Panc1 (cell line): ENCODE measurements around the gene PPP2R3B. TPM values are rescaled to one million over a fixed set of nuclear protein-coding genes. Genes with fewer than 3 reads are reported as not detected.

ENCODE experiments used
- ATAC-seq: fragments of 200-7000 bp; cut with Tn5 transposase; 2 replicates; pipeline ENCODE4 v1.9.1; 2020; ENCODE audit warnings: mild to moderate bottlenecking, moderate library complexity
- BruUV-seq: library from RNA; stranded (reverse); fragments of 400-500 nt; replicated peaks from 2 replicates; lab custom pipeline; 2021; lab: Mats Ljungman, UMichigan
- CTCF ChIA-PET: fragments of 300-600 bp; sonication (Branson Sonifier 250); formaldehyde crosslinking; loops from one replicate; lab custom pipeline; 2022; ENCODE audit warnings: antibody characterized with exemption; lab: Charles Lee
- POLR2A ChIA-PET: fragments of 300-600 bp; sonication (Branson Sonifier 250); formaldehyde crosslinking; loops from one replicate; lab custom pipeline; 2022; ENCODE audit warnings: antibody characterized with exemption; lab: Charles Lee
- DNase-seq: peaks from one replicate; pipeline ENCODE4 v3.0.0-alpha.2; 2010; ENCODE audit warnings: low read depth, low spot score
- H3K27ac ChIP-seq: 2 replicates; pipeline ENCODE4 v1.5.1; 2011; ENCODE audit warnings: mild to moderate bottlenecking, low read length, inconsistent platforms
- H3K27me3 ChIP-seq: fragments of 200-500 bp; sonication (Bioruptor generic); 2 replicates; pipeline ENCODE4 v1.6.0; 2014; ENCODE audit warnings: low read length, inconsistent platforms; ENCODE audit not compliant: control insufficient read depth, insufficient read depth
- H3K36me3 ChIP-seq: fragments of 200-500 bp; sonication (Bioruptor generic); 2 replicates; pipeline ENCODE4 v1.5.1; 2014; ENCODE audit warnings: inconsistent platforms, mild to moderate bottlenecking, low read length, moderate library complexity; ENCODE audit not compliant: control insufficient read depth, insufficient read depth
- H3K4me1 ChIP-seq: 2 replicates; pipeline ENCODE4 v1.5.1; 2011; ENCODE audit warnings: inconsistent platforms, mild to moderate bottlenecking, low read length, moderate library complexity; ENCODE audit not compliant: control insufficient read depth, insufficient read depth
- H3K4me3 ChIP-seq, 2 experiments: 2 replicates each; pipeline ENCODE4 v1.5.1; 2011 to 2012; ENCODE audit warnings: low read depth in 2 of 2, low read length in 2 of 2, mild to moderate bottlenecking in 2 of 2, inconsistent platforms in 1 of 2, moderate library complexity in 1 of 2
- H3K9me3 ChIP-seq: fragments of 200-500 bp; sonication (Bioruptor generic); 2 replicates; pipeline ENCODE4 v1.5.1; 2014; ENCODE audit warnings: low read depth, mild to moderate bottlenecking, inconsistent platforms, low read length, moderate library complexity; ENCODE audit not compliant: control insufficient read depth, insufficient read depth
- POLR2AphosphoS5 ChIP-seq: IDR thresholded peaks from 2 replicates; pipeline ENCODE4 v1.6.1; 2012; ENCODE audit warnings: mild to moderate bottlenecking, low read depth, low read length, moderate library complexity
- SIN3A ChIP-seq: IDR thresholded peaks from 2 replicates; pipeline ENCODE4 v1.6.1; 2012; ENCODE audit warnings: low read depth, mild to moderate bottlenecking, low read length, moderate library complexity, borderline replicate concordance; ENCODE audit not compliant: insufficient read depth
- TCF7L2 ChIP-seq: IDR thresholded peaks from 2 replicates; pipeline ENCODE4 v1.6.1; 2011; ENCODE audit warnings: mild to moderate bottlenecking, low read depth, low read length, inconsistent platforms
- in situ Hi-C: cut with HindIII; loops from 2 replicates; pipeline ENCODE4 v1.10.0; 2016; ENCODE audit warnings: low sequenced_read_pairs, low pct_unique_long_range_greater_than_20kb
- intact Hi-C: fragments of 100-400 bp; cut with micrococcal nuclease; formaldehyde crosslinking; loops from one replicate; pipeline ENCODE4 v1.10.0; 2022; ENCODE audit not compliant: unreplicated experiment
- total RNA-seq: library from RNA; stranded (reverse); gene quantifications from one replicate; pipeline ENCODE4 v1.2.1, GENCODE V29; 2021; ENCODE audit not compliant: unreplicated experiment
- TF ChIP-seq, protein P1 (sequence below): fragments of 450-650 bp; IDR thresholded peaks from 2 replicates; pipeline ENCODE4 v1.5.1; 2017; ENCODE audit warnings: mild to moderate bottlenecking
- TF ChIP-seq, protein P2 (sequence below), 2 experiments: IDR thresholded peaks; 2 replicates each; pipeline ENCODE4 v1.6.1; 2011 to 2012; ENCODE audit warnings: low read depth in 2 of 2, control low read depth in 1 of 2, low read length in 1 of 2, mild to moderate bottlenecking in 1 of 2, moderate library complexity in 1 of 2; ENCODE audit not compliant: insufficient read depth in 1 of 2

The PPP2R3B gene
- total RNA-seq, 1 experiment from 2014 or later = 19.2 TPM

DNA sequence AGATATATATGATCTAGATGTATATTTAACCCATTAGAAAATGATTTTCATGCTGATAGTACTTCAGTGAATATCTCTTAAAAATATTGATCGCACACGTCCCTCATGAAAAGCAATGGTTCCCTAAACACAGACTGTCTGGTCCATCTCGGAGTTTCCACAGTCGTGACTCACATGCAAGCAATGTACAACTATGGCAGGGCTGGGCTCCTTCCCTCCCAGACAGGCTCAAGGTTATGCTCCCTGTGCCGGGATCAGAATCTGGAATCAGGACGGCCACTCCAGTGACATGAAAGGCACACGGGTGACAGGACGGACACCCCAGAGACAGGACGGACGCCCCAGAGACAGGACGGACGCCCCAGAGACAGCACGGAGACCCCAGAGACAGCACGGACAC, 40.2 kb upstream of the PPP2R3B start:
- Histone ChIP-seq H3K4me3 (no peak overlapping the region), H3K9me3 (no peaks in the 10 kb centered on the region), H3K27ac (no peak overlapping the region), H3K27me3 (peaks cover 2% of the 10 kb centered on the region; the same call in 1 of the 2 replicates), H3K36me3 (no peaks in the 10 kb centered on the region), H3K4me1 (no peaks in the 10 kb centered on the region)
- BruUV-seq = no TSS peak
- intact Hi-C loops (no loop called here), in situ Hi-C loops (no loop called here)
- CTCF ChIA-PET = no interaction called here
- POLR2A ChIA-PET = no interaction called here
- TF ChIP-seq, protein P1, sequence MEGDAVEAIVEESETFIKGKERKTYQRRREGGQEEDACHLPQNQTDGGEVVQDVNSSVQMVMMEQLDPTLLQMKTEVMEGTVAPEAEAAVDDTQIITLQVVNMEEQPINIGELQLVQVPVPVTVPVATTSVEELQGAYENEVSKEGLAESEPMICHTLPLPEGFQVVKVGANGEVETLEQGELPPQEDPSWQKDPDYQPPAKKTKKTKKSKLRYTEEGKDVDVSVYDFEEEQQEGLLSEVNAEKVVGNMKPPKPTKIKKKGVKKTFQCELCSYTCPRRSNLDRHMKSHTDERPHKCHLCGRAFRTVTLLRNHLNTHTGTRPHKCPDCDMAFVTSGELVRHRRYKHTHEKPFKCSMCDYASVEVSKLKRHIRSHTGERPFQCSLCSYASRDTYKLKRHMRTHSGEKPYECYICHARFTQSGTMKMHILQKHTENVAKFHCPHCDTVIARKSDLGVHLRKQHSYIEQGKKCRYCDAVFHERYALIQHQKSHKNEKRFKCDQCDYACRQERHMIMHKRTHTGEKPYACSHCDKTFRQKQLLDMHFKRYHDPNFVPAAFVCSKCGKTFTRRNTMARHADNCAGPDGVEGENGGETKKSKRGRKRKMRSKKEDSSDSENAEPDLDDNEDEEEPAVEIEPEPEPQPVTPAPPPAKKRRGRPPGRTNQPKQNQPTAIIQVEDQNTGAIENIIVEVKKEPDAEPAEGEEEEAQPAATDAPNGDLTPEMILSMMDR = no peak
- TF ChIP-seq, protein P2, sequence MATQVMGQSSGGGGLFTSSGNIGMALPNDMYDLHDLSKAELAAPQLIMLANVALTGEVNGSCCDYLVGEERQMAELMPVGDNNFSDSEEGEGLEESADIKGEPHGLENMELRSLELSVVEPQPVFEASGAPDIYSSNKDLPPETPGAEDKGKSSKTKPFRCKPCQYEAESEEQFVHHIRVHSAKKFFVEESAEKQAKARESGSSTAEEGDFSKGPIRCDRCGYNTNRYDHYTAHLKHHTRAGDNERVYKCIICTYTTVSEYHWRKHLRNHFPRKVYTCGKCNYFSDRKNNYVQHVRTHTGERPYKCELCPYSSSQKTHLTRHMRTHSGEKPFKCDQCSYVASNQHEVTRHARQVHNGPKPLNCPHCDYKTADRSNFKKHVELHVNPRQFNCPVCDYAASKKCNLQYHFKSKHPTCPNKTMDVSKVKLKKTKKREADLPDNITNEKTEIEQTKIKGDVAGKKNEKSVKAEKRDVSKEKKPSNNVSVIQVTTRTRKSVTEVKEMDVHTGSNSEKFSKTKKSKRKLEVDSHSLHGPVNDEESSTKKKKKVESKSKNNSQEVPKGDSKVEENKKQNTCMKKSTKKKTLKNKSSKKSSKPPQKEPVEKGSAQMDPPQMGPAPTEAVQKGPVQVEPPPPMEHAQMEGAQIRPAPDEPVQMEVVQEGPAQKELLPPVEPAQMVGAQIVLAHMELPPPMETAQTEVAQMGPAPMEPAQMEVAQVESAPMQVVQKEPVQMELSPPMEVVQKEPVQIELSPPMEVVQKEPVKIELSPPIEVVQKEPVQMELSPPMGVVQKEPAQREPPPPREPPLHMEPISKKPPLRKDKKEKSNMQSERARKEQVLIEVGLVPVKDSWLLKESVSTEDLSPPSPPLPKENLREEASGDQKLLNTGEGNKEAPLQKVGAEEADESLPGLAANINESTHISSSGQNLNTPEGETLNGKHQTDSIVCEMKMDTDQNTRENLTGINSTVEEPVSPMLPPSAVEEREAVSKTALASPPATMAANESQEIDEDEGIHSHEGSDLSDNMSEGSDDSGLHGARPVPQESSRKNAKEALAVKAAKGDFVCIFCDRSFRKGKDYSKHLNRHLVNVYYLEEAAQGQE (IDR thresholded peaks at IDR 0.05; ENCODE audit: insufficient read depth in 1 of 2, low read depth in 2 of 2, low read length in 1 of 2) = no peak
- TF ChIP-seq POLR2AphosphoS5 = no peak
- TF ChIP-seq TCF7L2 = no peak
- no peak for TF ChIP-seq SIN3A
- no peak for ATAC-seq
- no peak for DNase-seq

DNA sequence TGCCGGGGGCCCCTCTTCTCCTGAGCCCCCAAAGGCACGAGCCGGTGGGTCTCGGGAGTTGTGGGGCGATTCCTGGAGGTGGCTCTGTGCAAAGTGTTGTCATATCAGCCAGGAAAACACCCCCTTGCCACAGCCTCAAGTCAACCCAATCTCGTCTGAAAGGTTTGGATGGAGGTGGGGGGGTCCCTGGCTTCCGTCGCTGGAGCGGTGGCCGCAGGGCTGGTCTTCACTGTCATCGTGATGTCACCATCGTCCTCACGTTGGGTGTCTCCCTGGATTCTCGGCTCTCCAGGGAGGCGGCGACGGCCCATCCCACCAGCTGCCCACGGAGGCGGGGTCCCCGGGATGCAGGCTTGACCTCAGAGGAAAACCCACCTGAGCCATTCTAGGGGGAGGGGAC, 38.3 kb upstream of the PPP2R3B start:
- DNase-seq (no peak), ATAC-seq (no peak)
- Histone ChIP-seq H3K4me1 (no peaks in the 10 kb centered on the region), H3K9me3 (no peaks in the 10 kb centered on the region), H3K4me3 (no peak overlapping the region), H3K27me3 (peaks cover 2% of the 10 kb centered on the region; the same call in 1 of the 2 replicates), H3K27ac (no peak overlapping the region), H3K36me3 (no peaks in the 10 kb centered on the region)
- intact Hi-C loops = no loop called here
- no TSS peak for BruUV-seq
- no peak for TF ChIP-seq TCF7L2
- TF ChIP-seq, protein P2 (IDR thresholded peaks at IDR 0.05; ENCODE audit: insufficient read depth in 1 of 2, low read depth in 2 of 2, low read length in 1 of 2) = no peak
- TF ChIP-seq, protein P1 = no peak
- no peak for TF ChIP-seq POLR2AphosphoS5
- no peak for TF ChIP-seq SIN3A
- ChIA-PET CTCF (no interaction called here), POLR2A (no interaction called here)
- in situ Hi-C loops = no loop called here
